HG02588 (cell line): Measurements from ENCODE around the gene PCNX1.
"Not testable (repeated sequence)": the region's sequence is repeated elsewhere in the genome, so short reads cannot be mapped to it uniquely, and the experiment has no call there.

Experiments
- ATAC-seq: cut with Tn5 transposase; IDR thresholded peaks from one replicate; pipeline ENCODE4 v1.9.1; 2021; ENCODE audit warnings: mild to moderate bottlenecking, moderate library complexity; ENCODE audit not compliant: unreplicated experiment

PCNX1 gene

DNA sequence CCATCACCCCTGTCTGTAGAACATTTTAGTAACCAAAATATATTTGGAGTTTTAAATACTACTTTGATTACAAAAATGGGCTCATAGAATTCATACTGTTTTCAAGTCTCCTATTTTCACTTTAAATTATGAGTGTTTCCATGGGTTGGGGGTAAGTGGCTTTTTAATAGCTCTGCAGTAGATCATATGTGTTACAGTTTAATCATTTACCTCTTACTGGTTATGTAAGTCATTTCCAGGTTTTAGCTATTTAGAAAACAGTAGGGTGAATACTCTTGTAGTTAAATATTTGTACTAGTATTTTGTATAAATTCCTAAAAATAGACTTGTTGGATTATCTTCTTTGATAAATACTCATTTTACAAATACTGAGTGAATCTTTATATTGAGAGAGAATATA, 8.2 kb downstream of the PCNX1 start:
- no peak for ATAC-seq

DNA sequence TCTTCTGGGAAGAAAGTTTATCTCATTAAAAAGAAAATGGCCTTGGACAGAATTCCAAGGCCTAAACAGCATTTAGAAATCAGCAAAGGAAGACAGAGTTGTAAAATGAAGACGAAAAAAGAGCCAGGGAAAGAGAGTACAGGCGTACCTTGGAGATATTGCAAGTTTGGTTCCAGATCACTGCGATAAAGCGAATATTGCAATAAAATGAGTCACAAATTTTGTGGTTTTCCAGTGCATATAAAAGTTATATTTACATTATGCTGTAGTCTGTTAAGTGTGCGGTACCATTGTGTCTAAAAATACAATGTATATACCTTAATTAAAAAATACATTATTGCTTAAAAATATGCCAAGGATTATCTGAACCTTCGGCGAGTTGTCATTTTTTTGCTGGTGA, 9.0 kb downstream of the PCNX1 start:
- no peak for ATAC-seq

DNA sequence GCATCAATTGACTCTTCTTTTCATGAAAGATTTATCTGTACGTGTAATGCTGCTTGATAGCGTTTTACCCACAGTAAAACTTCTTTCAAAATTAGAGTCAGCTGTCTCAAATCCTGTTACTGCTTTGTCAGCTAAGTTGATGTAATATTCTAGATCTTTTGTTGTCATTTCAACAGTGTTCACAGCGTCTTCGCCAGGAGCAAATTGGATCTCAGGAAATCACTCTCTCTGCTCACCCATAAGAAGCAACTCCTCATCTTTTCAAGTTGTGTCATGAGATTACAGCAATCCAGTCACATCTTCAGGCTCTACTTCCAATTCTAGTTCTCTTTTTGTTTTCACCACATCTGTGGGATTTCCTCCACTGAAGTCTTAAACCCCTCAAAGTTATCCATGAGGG, 9.5 kb downstream of the PCNX1 start:
- ATAC-seq = no peak

DNA sequence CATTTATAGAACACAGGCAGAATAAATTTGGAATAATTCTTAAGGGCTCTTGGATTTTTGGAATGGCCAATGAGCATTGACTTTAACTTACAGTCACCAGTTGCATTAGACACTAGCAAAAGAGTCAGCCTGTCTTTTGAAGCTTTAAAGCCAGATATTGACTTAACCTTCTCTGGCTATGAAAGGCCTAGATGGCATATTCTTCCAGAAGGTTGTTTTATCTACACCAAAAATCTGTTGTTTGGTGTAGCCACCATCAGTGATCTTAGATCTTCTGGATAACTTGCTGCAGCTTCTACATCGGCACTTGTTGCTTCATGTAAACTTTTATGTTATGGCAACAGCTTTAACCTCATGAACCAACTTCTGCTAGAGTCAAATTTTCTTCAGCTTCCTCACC, 10.4 kb downstream of the PCNX1 start:
- no peak for ATAC-seq

DNA sequence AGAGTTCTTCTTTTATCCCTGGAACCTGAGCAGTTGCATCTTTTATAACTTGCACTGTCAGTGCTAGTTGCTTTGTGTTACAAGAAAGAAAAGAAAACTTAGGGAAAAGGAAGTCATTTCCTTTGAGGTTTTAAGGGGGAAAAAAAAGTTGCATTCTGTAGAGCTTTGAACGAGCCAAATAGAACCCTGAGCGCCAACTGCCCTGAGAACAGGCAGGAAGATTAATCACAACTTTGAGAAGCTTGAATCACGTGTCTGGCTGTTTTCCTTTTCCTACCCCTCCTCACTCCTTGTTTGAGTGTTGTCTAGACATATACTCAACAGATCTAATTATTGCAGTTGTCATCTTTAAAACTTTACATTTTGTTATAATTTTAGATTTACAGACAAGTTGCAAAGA, 12.5 kb downstream of the PCNX1 start:
- ATAC-seq = no peak

DNA sequence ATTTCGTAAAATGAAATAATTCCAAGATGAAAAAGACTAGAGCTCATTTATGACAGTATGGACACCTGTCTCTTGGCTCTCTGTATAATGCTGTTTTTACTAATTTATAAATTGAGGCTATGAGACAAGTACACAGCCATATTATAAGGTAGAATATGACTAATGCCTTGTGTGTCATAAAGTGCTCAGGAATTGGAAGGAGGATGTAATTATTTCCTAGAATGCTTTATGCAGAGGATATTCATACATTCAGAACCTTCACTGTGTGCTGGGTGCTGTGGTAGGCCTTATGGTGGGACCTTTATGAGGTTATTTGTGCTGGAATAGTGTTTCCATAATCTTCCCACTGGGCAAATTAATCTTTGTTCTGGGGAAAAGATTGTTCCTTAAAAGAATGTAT, 13.3 kb downstream of the PCNX1 start:
- ATAC-seq = no peak

DNA sequence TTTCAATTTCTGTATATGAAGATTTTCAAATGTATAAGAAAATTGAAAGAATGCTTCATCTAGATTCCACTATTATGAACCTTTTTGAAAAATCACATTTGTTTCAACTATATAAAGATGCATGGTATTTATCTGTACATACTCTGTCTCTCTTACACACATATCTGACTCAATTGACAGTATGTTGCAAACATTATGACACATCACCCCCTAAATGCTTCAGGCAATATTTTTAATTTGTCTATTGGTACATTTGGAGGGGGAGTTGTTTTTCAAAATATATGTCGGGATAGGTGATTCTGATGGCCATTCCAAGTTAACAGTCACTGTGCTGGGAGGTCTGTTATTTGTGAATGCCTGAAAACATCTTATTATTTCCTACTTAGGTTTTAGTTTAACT, 14.4 kb downstream of the PCNX1 start:
- ATAC-seq = no peak

DNA sequence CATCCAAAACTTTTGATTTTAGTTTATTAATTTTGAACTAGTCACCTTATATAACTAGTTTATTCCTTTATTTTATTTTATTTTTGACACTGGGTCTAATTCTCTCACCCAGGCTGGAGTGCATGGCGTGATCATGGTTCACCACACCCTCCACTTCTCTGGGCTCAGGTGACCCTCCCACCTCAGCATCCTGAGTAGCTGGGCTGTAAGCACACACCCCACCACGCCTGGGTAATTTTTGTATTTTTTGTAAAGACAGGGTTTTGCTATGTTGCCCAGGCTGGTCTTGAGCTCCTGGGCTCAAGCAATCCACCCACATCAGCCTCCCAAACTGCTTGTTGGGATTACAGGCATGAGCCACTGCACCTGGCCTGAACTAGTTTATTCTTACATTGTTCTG, 17.3 kb downstream of the PCNX1 start:
- no peak for ATAC-seq

DNA sequence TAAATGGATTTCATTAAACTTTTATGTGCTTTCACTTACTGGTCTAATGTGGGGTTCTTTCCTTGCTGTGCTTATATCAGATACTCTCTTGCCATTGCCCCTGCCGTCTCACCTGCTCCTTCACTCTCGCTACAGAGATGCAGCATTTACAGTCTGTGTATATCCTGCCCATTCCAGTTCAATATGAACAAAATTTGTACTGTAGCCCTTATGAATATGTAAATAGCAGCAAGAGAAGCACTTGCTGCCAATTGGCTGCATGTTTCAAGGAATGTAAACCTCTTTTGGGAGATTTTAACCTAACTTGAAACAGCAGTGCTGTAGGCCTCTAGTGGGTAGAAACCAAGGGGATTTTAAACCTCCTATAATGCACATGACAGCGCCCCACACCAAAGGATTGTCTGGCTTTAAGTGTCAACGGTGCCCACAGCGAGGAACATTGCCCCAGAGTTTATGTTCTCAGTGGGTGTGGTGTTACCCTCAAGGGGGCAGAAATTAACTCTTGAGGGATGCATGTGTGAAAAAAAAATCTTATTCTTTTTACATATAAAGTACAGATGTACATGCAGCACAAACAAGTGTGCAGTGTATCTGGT, 19.1 kb downstream of the PCNX1 start:
- no peak for ATAC-seq

DNA sequence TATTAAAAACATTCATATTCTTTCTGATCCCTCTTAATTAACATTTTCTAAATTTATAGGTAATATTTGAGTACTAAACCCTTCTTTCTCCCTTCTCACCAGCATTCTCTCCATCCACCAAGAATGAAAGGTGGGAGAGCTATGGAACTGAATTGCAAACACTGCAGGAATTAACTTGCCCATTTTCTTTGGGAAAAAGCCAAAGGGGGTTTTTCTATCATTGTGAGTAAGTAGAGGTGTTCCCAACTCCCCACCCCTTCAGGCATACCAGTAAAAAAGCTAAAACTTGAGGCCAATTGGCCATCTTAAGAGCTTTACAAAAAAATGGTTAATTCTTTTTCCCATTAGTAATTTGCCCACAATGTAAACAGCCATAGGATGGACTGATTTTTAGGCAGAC, 23.7 kb downstream of the PCNX1 start:
- ATAC-seq = no peak

DNA sequence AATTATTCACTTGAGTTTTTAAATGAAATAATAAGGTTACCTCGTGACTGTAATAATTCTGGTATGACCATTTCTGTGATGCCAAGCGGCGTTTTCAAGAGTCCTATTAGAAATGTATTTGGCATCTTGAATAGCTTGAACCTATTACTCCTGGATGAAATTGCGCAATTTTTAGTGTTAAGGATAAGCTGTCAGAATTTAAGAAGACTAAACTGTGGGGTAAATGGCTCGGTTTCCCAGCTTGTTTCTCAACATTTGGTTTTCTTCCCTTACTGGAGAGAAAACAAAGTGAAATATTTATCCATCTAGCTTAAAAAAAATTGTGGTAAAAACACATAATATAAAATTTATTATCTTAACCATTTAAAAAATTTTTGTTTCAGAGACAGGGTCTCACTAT, 26.8 kb downstream of the PCNX1 start:
- ATAC-seq = no peak

DNA sequence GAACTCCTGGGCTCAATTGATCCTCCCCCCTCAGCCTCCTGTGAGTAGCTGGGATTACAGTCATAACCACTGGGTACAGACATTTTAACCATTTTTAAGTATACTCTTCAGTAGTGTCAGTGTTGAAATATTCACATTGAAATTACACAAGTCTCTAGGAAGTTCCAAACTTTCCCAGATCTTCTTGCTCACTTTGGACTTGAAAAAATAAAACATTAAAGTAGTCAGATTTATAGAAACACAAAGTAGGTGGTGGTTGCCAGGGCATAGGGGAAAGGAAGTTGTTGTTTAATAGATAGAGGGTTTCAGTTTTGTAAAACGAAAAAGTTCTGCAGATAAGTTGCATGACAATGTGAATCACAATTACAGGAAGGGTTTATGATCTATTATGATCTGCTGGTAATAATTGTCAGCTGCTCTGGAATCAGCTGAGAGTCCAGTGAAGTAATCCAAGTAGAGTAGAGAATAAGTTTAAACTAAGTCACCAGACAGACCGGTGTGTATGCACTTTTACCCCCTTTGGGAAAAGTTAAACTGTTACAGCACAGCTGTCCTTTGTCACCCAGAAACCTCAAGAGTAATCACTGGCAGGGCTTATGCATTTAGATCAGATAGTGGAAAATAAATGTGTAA, 27.4 kb downstream of the PCNX1 start:
- ATAC-seq = peak; percentile 67

DNA sequence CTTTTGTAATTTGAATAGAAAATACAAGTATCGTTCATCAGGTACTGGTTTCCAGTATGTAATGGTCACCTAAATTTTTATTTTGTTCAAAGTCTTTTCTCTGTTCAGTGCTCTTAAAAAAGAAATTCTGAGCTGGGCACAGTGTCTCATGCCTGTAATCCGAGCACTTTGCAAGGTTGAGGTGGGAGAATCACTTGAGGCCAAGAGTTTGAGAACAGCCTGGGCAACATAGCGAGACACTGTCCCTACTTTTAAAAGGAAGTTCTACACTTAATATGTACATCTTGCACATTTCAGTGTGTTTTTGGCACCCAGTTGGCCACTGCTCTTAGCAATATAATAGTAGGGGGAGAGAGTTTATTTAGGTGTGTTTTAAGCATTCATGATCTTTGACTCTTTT, 27.9 kb downstream of the PCNX1 start:
- ATAC-seq = no peak

DNA sequence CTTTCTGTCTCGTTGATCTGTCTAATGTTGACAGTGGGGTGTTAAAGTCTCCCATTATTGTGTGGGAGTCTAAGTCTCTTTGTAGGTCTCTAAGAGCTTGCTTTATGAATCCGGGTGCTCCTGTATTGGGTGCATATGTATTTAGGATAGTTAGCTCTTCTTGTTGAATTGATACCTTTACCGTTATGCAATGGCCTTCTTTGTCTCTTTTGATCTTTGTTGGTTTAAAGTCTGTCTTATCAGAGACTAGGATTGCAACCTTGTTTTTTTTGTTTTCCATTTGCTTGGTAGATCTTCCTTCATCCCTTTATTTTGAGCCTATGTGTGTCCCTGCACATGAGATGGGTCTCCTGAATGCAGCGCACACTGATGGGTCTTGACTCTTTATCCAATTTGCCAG, 32.4 kb downstream of the PCNX1 start:
- not testable (repeated sequence) for ATAC-seq

DNA sequence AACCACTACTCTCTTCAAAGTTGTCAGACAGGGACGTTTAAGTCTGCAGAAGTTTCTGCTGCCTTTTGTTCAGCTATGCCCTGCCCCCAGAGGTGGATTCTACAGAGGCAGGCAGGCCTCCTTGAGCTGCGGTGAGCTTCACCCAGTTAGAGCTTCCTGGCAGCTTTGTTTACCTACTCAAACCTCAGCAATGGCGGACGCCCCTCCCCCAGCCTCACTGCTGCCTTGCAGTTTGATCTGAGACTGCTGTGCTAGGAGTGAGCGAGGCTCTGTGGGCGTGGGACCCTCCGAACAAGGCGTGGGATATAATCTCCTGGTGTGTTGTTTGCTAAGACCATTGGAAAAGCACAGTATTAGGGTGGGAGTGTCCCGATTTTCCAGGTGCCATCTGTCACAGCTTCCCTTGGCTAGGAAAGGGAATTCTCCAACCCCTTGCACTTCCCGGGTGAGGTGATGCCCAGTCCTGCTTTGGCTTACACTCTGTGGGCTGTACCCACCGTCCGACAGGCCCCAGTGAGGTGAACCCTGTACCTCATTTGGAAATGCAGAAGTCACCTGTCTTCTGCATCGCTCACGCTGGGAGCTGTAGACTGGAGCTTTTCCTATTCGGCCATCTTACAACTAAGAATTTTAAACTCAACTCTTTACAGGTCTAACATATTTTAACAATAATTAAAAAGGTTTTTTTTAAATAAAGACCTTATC, 34.5 kb downstream of the PCNX1 start:
- ATAC-seq = not testable (repeated sequence)

DNA sequence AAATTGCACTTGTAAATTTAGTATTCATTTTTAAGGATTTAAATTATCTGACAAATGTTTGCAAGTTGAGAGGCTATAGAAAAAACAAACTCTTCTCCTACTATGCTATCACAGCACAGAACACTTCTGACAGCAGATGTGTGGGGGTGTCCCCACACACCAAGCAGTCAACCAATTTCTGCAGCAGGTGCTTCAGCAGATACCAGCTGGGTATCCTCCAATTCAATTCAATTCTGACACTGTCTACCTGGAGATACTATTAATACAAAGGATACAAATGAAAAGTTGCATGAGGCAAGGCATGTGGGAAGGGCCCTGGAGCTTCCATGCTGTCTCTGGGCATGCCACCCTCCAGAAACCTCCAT, 35.1 kb downstream of the PCNX1 start:
- no peak for ATAC-seq

DNA sequence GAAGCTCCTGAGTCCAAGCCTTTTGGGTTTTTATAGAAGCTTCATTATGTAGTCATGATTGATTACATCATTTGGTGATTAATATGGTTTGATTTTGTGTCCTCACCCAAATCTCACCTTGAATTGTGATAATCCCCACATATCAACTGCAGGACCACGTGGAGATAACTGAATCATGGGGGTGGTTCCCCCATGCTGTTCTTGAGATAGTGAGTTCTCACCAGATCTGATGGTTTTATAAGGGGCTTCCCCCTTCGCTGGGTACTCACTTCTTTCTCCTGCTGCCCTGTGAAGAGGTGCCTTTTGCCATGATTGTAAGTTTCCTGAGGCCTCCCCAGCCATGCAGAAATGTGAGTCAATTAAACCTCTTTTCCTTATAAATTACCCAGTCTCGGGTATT, 35.5 kb downstream of the PCNX1 start:
- ATAC-seq = not testable (repeated sequence)

DNA sequence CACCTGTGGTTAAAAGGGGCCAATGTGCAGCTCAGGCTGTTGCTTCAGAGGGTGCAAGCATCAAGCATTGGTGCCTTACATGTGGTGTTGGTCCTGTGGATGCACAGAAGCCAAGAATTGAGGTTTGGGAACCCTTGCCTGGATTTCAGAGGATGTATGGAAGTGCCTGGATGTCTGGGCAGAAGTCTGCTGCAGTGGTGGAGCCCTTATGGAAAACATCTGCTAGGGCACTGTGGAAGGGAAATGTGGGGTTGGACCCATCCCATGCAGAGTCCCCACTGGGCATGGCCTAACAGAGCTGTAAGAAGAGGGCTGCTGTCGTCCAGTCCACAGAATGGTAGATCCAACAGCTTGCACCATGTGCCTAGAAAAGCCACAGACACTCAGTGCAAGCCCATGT, 36.6 kb downstream of the PCNX1 start:
- ATAC-seq = no peak

DNA sequence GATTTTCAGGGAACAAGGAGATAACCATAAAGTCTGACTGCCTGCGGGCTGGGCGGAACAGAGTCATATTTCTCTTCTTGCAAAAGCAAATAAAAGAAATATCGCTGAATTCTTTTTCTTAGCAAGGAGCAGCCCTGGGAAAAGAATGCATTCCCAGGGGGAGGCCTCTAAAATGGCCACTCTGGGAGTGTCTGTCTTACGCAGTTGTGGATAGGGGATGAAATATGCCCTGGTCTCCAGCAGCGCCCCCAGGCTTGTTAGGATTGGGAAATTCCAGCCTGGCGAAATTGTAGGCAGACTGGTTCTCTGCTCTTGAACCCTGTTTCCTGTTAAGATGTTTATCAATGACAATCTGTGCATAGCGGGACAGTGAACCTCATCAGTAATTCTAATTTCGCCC, 40.5 kb downstream of the PCNX1 start:
- ATAC-seq = no peak

DNA sequence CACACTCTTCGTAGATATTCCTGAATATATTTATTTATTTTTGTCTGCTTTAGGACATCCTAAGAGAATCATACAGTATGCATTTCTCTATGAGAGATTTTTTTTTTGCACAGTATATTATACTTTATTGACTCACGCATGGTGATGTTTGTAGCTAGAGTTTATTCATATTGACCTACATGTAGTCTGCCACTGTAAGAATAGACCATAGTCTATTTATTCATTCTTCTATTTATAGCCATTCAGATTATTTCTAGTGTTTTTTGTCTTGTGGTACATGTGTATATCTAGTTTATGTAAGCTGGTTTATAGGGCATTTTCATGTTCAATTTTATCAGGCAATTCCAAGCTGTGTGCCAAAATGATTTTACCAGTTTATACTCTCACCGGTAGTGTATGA, 45.2 kb downstream of the PCNX1 start:
- ATAC-seq = no peak

DNA sequence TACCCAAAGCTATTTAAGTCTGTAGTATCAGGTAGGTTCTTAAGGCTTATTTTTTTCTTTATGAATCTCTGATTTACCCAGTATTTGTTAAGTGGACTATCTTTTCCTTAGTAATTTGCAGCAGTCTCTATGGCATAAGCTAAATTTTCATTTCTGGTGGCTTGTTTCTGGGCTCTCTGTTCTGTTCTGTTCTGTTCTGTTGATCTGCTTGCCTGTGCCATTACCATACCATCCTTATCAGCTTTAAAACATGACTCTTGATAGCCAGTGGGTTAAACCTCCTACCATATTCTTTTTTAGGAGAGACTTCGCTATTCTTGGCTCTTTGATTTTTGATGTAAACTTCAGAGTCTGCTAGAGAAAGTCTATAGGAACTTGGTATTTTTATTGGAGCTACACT, 46.8 kb downstream of the PCNX1 start:
- no peak for ATAC-seq
